Activated CD4-positive, alpha-beta T cell treated with anti-CD3 and anti-CD28 coated beads, Interleukin-2, amount 50 U/mL, for 4 hours (primary cell): ENCODE measurements around the gene POU2F2.
A peak's percentile ranks its signal among the peaks of the same experiment; 100 is the strongest.

Experiments
- DNase-seq, 2 experiments: peaks; one replicate each; pipeline ENCODE4 v3.0.0-alpha.2; 2020

Gene POU2F2

DNA sequence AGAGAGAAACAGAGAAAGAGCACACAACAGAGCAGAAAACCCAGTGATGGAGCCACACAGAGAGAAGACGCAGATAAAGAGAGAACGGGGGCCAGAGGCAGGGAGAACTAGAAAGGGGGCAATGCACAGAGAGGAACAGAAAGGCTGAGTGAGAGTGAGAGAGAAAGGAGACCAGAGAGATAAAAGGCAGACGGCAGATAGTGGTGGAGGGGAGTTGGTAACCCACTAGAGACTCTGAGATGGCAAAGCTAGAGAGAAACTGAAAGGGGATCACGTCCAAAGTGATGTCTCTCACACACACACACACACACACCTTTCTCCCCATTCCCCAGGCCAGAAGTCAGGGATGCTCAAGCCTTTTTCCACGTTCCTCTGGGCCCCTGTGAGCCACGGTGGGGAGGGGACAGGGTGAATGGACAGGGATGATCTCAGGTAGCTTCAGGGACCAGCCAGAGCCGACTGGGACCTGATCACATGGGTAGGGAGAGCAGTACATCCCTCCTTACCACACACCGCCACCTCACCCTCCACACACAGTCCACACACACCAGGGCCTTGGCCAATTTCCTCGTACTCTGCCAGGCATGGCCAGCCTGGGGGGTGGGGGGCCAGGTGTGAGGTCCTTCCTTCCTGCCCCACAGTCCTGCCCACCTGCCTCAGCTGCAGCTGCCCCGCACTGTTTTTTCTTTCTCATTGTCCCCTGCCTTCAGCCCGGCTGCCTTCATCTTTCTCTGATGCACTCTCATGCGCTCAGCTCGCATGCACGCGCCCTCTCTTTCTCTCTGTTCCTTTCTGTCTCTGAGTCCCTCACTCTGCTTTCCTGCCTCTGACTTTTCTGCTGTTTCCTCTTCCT lies 22.5 kb upstream of the POU2F2 start:
- no peak for DNase-seq

DNA sequence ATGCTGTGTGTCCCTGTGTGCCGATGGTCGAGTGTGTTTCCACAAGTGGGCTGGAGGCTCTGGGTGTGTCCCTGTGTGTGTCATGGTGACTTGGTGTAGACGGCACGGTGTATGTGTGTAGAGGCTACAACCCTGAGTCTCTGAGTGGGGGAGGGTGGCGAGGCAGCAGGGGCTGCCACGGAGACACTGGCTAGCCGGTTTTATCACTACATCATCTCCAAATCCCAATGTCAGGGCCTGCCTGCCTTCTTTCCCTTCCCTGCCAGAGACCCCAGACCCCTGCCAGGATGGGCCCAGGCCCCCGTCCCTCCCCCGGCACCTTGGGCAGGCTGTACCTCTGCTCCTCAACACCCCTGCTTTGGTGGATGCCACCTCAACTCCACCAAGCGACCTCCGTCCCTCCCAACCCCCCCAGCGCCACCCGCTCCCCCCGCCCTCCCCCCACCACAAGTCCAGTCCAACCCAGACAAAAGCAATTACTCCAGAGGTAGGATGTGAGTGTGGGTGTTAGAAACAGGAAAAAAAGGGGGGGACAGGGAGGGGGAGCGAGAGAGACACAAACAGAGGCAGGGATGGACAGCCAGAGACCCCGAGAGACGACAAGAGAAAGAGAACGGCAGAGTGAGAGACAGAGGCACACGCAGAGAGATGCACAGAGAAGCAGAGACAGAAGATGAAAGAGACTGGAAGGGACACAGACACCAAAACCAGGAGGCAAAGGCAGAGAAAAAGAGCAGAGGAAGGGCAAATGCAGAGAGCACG lies 21.6 kb upstream of the POU2F2 start:
- DNase-seq = no peak

GRCh38 chr19:42152910-42153671 lies 20.8 kb upstream of the POU2F2 start:
- DNase-seq = no peak

GRCh38 chr19:42151782-42152684 lies 19.8 kb upstream of the POU2F2 start:
- DNase-seq = no peak

DNA sequence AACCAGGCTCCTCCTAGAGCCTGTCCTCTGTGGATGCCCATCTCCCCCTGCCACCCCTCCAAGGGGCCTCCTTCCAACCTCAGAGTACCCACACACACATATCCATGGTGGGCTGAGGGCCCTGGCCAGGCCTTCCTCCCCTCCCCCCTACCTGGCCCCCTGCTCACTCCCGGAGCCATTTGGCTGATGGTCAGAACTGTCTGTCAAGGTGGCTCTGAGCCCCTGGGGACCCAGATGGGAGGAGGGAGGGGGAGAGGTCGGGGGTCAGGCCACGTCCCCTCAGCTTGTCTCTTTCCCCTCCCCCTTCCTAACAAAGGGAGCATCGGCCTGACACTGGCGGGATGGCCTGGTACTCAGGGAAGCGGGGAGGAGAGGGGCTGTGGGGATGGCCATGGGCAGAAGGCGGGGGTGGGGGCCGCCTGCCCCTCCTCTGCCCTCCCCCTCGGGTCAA lies 18.7 kb upstream of the POU2F2 start:
- DNase-seq = no peak

DNA sequence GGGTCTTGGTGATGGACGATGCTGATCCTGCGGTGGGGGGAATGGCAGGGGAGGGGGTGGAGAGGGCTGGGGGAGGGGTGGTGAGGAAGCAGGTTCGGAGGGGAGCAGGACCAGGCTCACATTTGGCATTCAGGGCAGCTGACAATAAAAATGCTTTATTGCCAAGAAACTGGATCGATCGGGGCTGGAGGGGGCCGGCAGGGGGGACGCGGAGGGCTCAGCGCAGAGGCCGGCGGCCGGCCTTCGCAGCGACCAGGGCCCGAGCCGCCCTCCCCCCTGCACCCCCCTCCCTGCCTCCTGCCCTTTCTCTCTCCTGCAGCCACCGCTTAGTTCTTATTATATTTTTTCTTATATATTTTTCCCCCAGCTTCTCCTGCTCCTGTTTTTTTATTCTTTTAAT lies 18.1 kb upstream of the POU2F2 start:
- no peak for DNase-seq

- no peak for DNase-seq
Measured at GRCh38 chr19:42149447-42150202, 17.4 kb upstream of the POU2F2 start.

DNA sequence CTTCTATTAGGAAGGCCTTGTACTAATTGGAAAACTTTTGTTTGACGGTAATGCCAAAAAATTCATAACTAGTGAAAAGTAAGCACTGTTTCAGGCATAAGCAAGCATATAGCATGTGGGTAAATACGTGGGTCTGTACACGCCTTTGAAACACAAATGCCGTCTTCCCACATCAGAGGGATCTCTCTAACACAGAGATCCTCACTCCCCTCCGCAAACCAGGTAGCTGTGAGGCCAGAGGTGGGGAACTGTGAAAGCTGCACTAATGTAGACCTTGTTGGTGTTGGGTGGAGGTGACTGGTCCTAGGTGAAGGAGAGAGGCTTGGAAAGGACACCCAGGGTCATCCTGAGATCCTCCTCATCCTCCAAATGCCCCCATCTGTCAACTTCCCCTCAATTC lies 16.0 kb upstream of the POU2F2 start:
- DNase-seq = no peak

GRCh38 chr19:42143341-42144234 lies 11.3 kb upstream of the POU2F2 start:
- DNase-seq = no peak

DNA sequence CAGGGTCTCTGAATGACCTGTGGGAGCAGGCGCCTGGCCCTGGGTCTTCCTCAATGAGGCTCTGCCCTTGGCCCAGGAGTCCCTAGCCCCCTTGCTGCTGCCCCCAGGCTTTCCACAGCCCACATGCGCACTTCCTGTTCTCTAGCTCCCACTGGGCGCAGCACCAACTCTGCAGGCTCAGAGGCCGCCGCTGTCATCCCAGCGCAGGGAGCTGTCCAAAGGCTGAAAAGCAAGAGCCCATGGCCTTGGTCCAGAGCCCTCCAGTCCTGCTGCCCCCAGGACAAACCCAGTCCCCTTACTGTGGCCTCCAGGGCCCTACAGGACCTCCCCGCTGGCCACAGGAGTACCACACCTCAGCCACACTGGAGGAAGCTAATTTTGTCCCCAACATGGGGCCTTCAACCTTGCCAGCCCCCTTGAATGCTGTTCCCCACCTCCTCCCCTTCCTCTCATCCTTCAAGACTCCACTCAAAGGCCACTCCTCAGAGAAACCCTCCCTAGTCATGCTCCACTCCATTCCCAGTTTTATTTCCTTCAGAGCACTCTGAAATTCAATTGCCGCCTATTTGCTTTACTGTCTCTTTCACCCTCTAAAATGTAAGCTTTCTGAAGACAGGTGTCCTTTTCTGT lies 8.0 kb upstream of the POU2F2 start:
- no peak for DNase-seq

- DNase-seq = no peak
Measured at GRCh38 chr19:42134535-42135070, 2.4 kb upstream of the POU2F2 start.

- DNase-seq = peak; percentile 75
Measured at GRCh38 chr19:42132851-42133528, 744 bp upstream of the POU2F2 start.

- DNase-seq = no peak
Measured at GRCh38 chr19:42131149-42132029, 857 bp downstream of the POU2F2 start.

DNA sequence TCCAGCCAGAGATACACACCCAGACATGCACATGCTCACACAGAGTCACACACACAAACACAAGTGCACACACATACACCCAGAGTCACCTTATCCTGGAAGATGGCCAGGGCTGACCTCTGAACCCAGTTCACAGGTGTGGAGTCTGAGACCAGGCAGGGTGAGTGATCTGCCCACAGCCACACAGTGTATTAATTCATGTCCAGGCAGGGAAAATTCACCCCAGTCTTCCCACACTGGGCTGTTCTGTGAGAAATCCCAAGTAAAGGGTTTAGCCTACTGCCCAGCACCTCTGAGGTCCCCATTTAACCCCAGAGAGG lies 2.0 kb downstream of the POU2F2 start:
- no peak for DNase-seq

GRCh38 chr19:42129399-42130253 lies 2.6 kb downstream of the POU2F2 start:
- no peak for DNase-seq

DNA sequence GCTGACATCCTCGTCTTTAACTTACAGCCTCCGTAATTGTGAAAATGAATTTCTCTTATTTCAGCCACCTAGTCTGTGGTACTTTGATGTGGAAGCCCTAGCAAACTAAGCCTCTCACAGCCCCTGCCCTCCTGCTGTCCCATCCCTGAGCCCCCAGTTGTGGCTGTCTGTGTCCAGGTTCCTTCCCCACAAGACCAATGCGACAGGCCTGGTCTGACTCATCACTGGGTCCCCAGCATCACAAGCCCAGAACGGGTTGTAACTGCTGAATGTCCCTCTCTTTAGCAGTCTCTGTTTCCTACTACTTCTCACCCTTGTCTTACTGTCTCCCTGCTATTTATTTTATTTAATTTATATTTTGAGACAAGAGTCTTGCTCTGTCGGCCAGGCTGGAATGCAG lies 5.7 kb downstream of the POU2F2 start:
- DNase-seq = no peak

GRCh38 chr19:42125536-42125935 lies 6.7 kb downstream of the POU2F2 start:
- no peak for DNase-seq
